ENCODE data around the gene NFYA.

GRCh38 chr6:41071501-41071922, 1.3 kb upstream of the NFYA start:
- TF ChIP-seq CTCF (CRISPR knock-in tag; IDR thresholded peaks at IDR 0.05) = no peak; the same call in 1 of the 2 replicates
- TF ChIP-seq MEF2D (CRISPR knock-in tag; IDR thresholded peaks at IDR 0.05) = no peak
- no peak for TF ChIP-seq ATF2 (CRISPR knock-in tag; IDR thresholded peaks at IDR 0.05)
- no peak for TF ChIP-seq CREB1 (IDR thresholded peaks at IDR 0.05)
- TF ChIP-seq CREB1 (CRISPR knock-in tag; IDR thresholded peaks at IDR 0.05) = 0 out of 2 replicates have a peak, but pooled peaks have one; percentile 6
- TF ChIP-seq EP300 (IDR thresholded peaks at IDR 0.05; ENCODE audit: low read depth in 2 of 2, low read length in 2 of 2) = no peak
- TF ChIP-seq EP300 (CRISPR knock-in tag; IDR thresholded peaks at IDR 0.05; ENCODE audit: borderline replicate concordance) = no peak
- TF ChIP-seq KLF13 (CRISPR knock-in tag; IDR thresholded peaks at IDR 0.05) = no peak
- TF ChIP-seq CCDC6 (CRISPR knock-in tag; IDR thresholded peaks at IDR 0.05) = no peak
- no peak for TF ChIP-seq SNAPC4 (CRISPR knock-in tag; IDR thresholded peaks at IDR 0.05)
- TF ChIP-seq ZNF12 (CRISPR knock-in tag; IDR thresholded peaks at IDR 0.05) = no peak
- TF ChIP-seq TBX2 (CRISPR knock-in tag; IDR thresholded peaks at IDR 0.05; ENCODE audit: borderline replicate concordance) = no peak
- no peak; the same call in 1 of the 2 replicates for TF ChIP-seq ZNF326 (CRISPR knock-in tag; IDR thresholded peaks at IDR 0.05; ENCODE audit: borderline replicate concordance)
- no peak for TF ChIP-seq ZNF572 (CRISPR knock-in tag; IDR thresholded peaks at IDR 0.05)
- no peak for TF ChIP-seq EZH2 (conservative IDR thresholded peaks at IDR 0.05; ENCODE audit: low read depth, low read length)
- TF ChIP-seq, protein P1, sequence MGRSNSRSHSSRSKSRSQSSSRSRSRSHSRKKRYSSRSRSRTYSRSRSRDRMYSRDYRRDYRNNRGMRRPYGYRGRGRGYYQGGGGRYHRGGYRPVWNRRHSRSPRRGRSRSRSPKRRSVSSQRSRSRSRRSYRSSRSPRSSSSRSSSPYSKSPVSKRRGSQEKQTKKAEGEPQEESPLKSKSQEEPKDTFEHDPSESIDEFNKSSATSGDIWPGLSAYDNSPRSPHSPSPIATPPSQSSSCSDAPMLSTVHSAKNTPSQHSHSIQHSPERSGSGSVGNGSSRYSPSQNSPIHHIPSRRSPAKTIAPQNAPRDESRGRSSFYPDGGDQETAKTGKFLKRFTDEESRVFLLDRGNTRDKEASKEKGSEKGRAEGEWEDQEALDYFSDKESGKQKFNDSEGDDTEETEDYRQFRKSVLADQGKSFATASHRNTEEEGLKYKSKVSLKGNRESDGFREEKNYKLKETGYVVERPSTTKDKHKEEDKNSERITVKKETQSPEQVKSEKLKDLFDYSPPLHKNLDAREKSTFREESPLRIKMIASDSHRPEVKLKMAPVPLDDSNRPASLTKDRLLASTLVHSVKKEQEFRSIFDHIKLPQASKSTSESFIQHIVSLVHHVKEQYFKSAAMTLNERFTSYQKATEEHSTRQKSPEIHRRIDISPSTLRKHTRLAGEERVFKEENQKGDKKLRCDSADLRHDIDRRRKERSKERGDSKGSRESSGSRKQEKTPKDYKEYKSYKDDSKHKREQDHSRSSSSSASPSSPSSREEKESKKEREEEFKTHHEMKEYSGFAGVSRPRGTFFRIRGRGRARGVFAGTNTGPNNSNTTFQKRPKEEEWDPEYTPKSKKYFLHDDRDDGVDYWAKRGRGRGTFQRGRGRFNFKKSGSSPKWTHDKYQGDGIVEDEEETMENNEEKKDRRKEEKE (IDR thresholded peaks at IDR 0.05) = no peak
